ENCODE data around the gene ATXN7. TPM values are rescaled to one million over a fixed set of nuclear protein-coding genes. Genes with fewer than 3 reads are reported as not detected.

The ATXN7 gene
- total RNA-seq, 2 experiments from 2014 or later, result 289 to 304 TPM

GRCh38 chr3:64046996-64047594 is 183.4 kb downstream of the ATXN7 start:
- Mint-ChIP-seq H3K27ac (no peak overlapping the region), H3K27me3 (peaks cover 64% of the 10 kb centered on the region), H3K4me1 (ENCODE audit: low read depth) (no peaks in the 10 kb centered on the region), H3K9me3 (no peaks in the 10 kb centered on the region), H3K36me3 (ENCODE audit: low read depth) (no peaks in the 10 kb centered on the region), H3K4me3 (no peak overlapping the region)
- no peak for ATAC-seq (ENCODE audit: poor library complexity)
- intact Hi-C loops (cut with DNase I, micrococcal nuclease), result no loop called here
- DNase-seq, result no peak
- CTCF ChIA-PET, result no interaction called here
- no peaks in the 10 kb centered on the region for H3K9me3 ChIP-seq (ENCODE audit: control insufficient read depth in 1 of 2, insufficient read depth in 1 of 2, low read length in 2 of 2)
- no peak overlapping the region for H3K27ac ChIP-seq (ENCODE audit: low read depth in 1 of 2, low read length in 2 of 2)
- no peak overlapping the region for H3K4me3 ChIP-seq (ENCODE audit: low read length)
- TF ChIP-seq CTCF (IDR thresholded peaks at IDR 0.05), result no peak
- POLR2A ChIA-PET, result no interaction called here
- no peaks in the 10 kb centered on the region for H3K4me1 ChIP-seq (ENCODE audit: insufficient read depth, low read length)
- H3K27me3 ChIP-seq (ENCODE audit: control insufficient read depth in 1 of 2, insufficient read depth in 2 of 2, low read length in 2 of 2), result peaks cover 10 to 14% of the 10 kb centered on the region in 2 experiments
- H3K36me3 ChIP-seq (ENCODE audit: insufficient read depth, low read length), result no peaks in the 10 kb centered on the region

GRCh38 chr3:64047787-64048186 is 184.1 kb downstream of the ATXN7 start:
- Histone ChIP-seq H3K4me3 (ENCODE audit: low read length) (no peak overlapping the region), H3K36me3 (ENCODE audit: insufficient read depth, low read length) (no peaks in the 10 kb centered on the region), H3K4me1 (ENCODE audit: insufficient read depth, low read length) (no peaks in the 10 kb centered on the region), H3K27ac (ENCODE audit: low read depth in 1 of 2, low read length in 2 of 2) (no peak overlapping the region), H3K27me3 (ENCODE audit: control insufficient read depth in 1 of 2, insufficient read depth in 2 of 2, low read length in 2 of 2) (peaks cover 10 to 13% of the 10 kb centered on the region in 2 experiments), H3K9me3 (ENCODE audit: control insufficient read depth in 1 of 2, insufficient read depth in 1 of 2, low read length in 2 of 2) (no peaks in the 10 kb centered on the region)
- no peak for DNase-seq
- ChIA-PET POLR2A (no interaction called here), CTCF (no interaction called here)
- no peaks in the 10 kb centered on the region for H3K36me3 Mint-ChIP-seq (ENCODE audit: low read depth)
- H3K4me3 Mint-ChIP-seq, result no peak overlapping the region
- peaks cover 61% of the 10 kb centered on the region for H3K27me3 Mint-ChIP-seq
- ATAC-seq (ENCODE audit: poor library complexity), result no peak
- intact Hi-C loops (cut with DNase I, micrococcal nuclease), result no loop called here
- no peaks in the 10 kb centered on the region for H3K9me3 Mint-ChIP-seq
- no peak overlapping the region for H3K27ac Mint-ChIP-seq
- no peak for TF ChIP-seq CTCF (IDR thresholded peaks at IDR 0.05)
- no peaks in the 10 kb centered on the region for H3K4me1 Mint-ChIP-seq (ENCODE audit: low read depth)

- no peak for TF ChIP-seq CTCF (IDR thresholded peaks at IDR 0.05)
- CTCF ChIA-PET, result no interaction called here
- H3K4me3 ChIP-seq (ENCODE audit: low read length), result no peak overlapping the region
- no peak for DNase-seq
- no peaks in the 10 kb centered on the region for H3K36me3 ChIP-seq (ENCODE audit: insufficient read depth, low read length)
- Mint-ChIP-seq H3K36me3 (ENCODE audit: low read depth) (no peaks in the 10 kb centered on the region), H3K27me3 (peaks cover 55% of the 10 kb centered on the region), H3K4me1 (ENCODE audit: low read depth) (no peaks in the 10 kb centered on the region), H3K4me3 (no peak overlapping the region), H3K27ac (no peak overlapping the region), H3K9me3 (no peaks in the 10 kb centered on the region)
- no peak overlapping the region for H3K27ac ChIP-seq (ENCODE audit: low read depth in 1 of 2, low read length in 2 of 2)
- H3K4me1 ChIP-seq (ENCODE audit: insufficient read depth, low read length), result no peaks in the 10 kb centered on the region
- H3K9me3 ChIP-seq (ENCODE audit: control insufficient read depth in 1 of 2, insufficient read depth in 1 of 2, low read length in 2 of 2), result no peaks in the 10 kb centered on the region
- ATAC-seq (ENCODE audit: poor library complexity), result no peak
- POLR2A ChIA-PET, result no interaction called here
- H3K27me3 ChIP-seq (ENCODE audit: control insufficient read depth in 1 of 2, insufficient read depth in 2 of 2, low read length in 2 of 2), result peaks cover 8 to 10% of the 10 kb centered on the region in 2 experiments
- intact Hi-C loops (cut with DNase I, micrococcal nuclease), result no loop called here
Measured at GRCh38 chr3:64048631-64049061, 185.0 kb downstream of the ATXN7 start.

Measured in CD4-positive, alpha-beta T cell (primary cell).